Fibroblast of pulmonary artery (primary cell): ENCODE data around the gene SIK1.

Experiments
- DNase-seq: peaks from one replicate; pipeline ENCODE4 v3.0.0-alpha.2; 2010; ENCODE audit warnings: low read depth
- H3K4me3 ChIP-seq: replicated peaks from 2 replicates; pipeline ENCODE4 v1.5.1; 2011; ENCODE audit warnings: low read depth, mild to moderate bottlenecking, control low read depth, low read length, moderate library complexity
- CTCF ChIP-seq: IDR thresholded peaks from 2 replicates; pipeline ENCODE4 v1.5.1; 2011; ENCODE audit warnings: mild to moderate bottlenecking, control low read depth, low read length, inconsistent platforms; ENCODE audit errors: missing control alignments

The SIK1 gene

GRCh38 chr21:43370888-43371570 lies 55.9 kb downstream of the SIK1 start:
- H3K4me3 ChIP-seq: no peak overlapping the region
- no peak for DNase-seq
- no peak for TF ChIP-seq CTCF

DNA sequence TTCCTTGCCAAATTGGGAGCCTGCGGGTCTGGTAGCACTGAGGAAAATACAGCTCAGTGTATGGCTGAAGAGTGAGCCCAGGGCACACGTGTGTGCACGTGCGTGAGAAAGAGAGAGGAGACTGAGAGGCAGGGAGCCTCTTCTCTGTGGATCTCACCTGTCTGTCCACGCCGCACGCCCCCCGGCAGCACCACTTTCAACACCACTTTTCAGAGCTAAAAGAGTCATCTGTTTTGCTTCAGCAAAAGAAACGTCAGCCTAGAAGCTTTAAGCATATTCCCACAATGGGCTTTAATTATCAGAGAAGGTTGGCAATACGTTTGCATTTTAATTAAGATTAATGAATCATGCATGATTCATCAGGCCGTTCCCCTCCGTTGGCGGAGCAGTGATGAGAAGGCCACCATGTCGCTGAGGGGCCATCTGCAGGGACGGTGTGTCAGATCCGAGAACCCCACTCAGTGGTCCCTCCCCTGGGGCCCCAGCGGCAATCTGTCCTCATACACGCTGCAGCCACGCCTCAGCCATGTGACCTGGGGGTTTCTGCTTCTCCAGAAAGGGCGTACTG lies 56.8 kb downstream of the SIK1 start:
- DNase-seq: no peak
- TF ChIP-seq CTCF: no peak
- no peak overlapping the region for H3K4me3 ChIP-seq

DNA sequence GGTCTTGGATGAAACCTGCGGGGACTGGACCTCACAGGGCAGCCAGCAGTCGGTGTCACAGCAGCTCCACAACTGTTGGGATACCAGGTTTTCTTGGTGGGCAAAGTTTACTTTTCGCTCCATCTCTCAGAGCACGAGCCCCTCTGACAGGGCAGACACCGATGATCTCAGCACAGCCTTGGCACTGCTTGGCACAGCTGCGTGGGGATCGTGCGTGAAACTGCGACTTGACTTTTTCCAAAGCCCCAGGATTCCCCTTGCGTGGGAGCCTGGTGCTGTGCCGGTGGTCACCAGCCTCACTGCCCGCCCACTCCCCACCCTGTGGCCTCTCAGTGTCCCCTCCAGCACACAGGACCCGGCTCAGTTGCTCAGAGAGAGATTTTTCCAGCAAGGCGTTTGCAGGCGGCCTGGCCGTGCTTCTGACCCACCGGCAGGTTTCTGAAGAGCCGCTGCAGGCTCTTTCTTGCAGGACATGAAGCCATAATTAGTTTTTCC lies 57.3 kb downstream of the SIK1 start:
- no peak overlapping the region for H3K4me3 ChIP-seq
- TF ChIP-seq CTCF: no peak
- DNase-seq: no peak

- peak; percentile 39 for DNase-seq
- TF ChIP-seq CTCF: no peak
- no peak overlapping the region for H3K4me3 ChIP-seq
Observed at GRCh38 chr21:43369124-43369523, 57.8 kb downstream of the SIK1 start.

GRCh38 chr21:43368685-43369084 lies 58.2 kb downstream of the SIK1 start:
- TF ChIP-seq CTCF: no peak
- no peak for DNase-seq
- no peak overlapping the region for H3K4me3 ChIP-seq

GRCh38 chr21:43367859-43368258 lies 59.1 kb downstream of the SIK1 start:
- no peak overlapping the region for H3K4me3 ChIP-seq
- TF ChIP-seq CTCF: no peak
- no peak for DNase-seq

- H3K4me3 ChIP-seq: no peak overlapping the region
- no peak for DNase-seq
- TF ChIP-seq CTCF: no peak
Observed at GRCh38 chr21:43367296-43367695, 59.6 kb downstream of the SIK1 start.
